ENCODE results near the gene DNAH8. TPM values are rescaled to one million over a fixed set of nuclear protein-coding genes. Genes with fewer than 3 reads are reported as not detected.

The DNAH8 gene
- total RNA-seq, 1 experiment from 2014 or later, result not detected

DNA sequence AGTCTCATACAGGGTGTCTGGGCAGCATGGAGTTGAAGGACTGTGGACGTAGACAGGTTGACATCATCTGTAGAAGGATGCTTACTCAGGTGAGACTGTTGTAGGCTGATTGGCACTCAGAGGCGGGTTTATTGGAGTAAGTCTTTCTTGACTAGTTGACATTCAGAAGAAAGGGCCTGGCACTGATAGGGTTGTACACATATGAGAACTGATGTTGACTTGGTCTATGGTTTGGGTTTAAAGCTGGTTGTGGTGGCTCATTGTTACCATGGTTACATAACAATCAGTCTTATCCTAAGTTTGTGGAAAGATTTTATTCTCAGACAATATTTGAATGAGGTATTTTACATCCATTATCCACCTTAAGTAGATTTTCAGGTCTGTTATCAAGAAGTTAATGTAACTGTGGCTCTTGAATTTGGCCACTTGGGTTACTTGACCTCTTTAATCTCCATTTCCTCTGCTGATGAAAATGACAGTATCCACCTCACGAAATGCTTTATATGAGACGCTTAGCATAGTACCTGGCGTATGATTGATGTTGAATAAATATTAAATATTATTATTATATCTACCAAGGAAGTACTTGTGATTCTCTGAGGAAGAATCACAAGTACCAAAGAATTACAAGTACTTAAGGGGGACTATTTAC lies 109.3 kb downstream of the DNAH8 start:
- no TSS peak for BruUV-seq (replicated peaks)
- POLR2A ChIA-PET, result no interaction called here

DNA sequence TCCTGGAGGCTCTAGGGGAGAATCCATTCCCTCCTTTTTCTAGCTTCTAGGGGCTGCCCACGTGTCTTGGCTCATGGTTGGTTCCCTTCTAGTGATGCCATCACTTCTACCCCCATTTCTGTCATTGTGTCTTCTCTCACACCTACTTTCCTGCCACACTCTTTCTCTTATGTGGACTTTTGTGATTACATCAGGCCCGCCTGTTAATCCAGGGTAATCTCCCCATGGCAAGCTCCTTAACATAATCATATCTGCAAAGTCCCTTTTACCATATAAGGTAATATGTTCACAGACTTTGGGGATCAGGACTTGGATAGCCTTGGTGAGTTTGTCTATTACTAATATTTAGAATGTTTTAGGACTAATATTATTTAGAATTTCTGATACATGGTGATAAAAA lies 111.9 kb downstream of the DNAH8 start:
- ChIA-PET POLR2A (no interaction called here), CTCF (no interaction called here), RAD21 (ENCODE audit: low non-redundant PET in 1 of 2, low total read pairs in 2 of 2, uncharacterized antibody in 2 of 2, unreplicated experiment in 2 of 2) (no interaction called here)
- H3K9me2 ChIP-seq (ENCODE audit: insufficient read depth), result no peaks in the 10 kb centered on the region
- H3K27me3 ChIP-seq (ENCODE audit: insufficient read depth, low read length), result peaks cover 41% of the 10 kb centered on the region
- H4K20me1 ChIP-seq (ENCODE audit: insufficient read depth), result no peaks in the 10 kb centered on the region
- intact Hi-C loops (cut with micrococcal nuclease), result no loop called here
- no TSS peak for BruUV-seq (replicated peaks)
- no peak overlapping the region for H3K4me2 ChIP-seq (ENCODE audit: low read length)
- H3K9ac ChIP-seq (ENCODE audit: low read length), result no peak overlapping the region
- H3K27ac ChIP-seq (ENCODE audit: low read depth, low read length), result no peak overlapping the region
- no peak overlapping the region for H2AFZ ChIP-seq (ENCODE audit: low read depth, low read length, poor library complexity, severe bottlenecking)
- no peaks in the 10 kb centered on the region for H3K4me1 ChIP-seq (ENCODE audit: control insufficient read depth in 1 of 2, insufficient read depth in 2 of 2, low read length in 2 of 2)
- H3K79me2 ChIP-seq (ENCODE audit: insufficient read depth, low read length), result no peaks in the 10 kb centered on the region
- ATAC-seq (no peak), DNase-seq (ENCODE audit: low read depth, low spot score) (no peak)
- no peaks in the 10 kb centered on the region for H3K36me3 ChIP-seq (ENCODE audit: control insufficient read depth in 1 of 2, insufficient read depth in 2 of 2, low read length in 2 of 2)
- no peaks in the 10 kb centered on the region for H3K9me3 ChIP-seq (ENCODE audit: control insufficient read depth in 1 of 2, insufficient read depth in 1 of 2, low read depth in 1 of 2, low read length in 2 of 2)
- no peak overlapping the region for H3K4me3 ChIP-seq (replicated peaks in 1 of 2; ENCODE audit: low read depth in 1 of 2, low read length in 2 of 2)
- TF ChIP-seq CEBPB (IDR thresholded peaks at IDR 0.05; ENCODE audit: low read depth) (no peak), POLR2AphosphoS5 (IDR thresholded peaks at IDR 0.05; ENCODE audit: low read depth, low read length) (no peak), EZH2 (IDR thresholded peaks at IDR 0.05) (no peak), JUND (IDR thresholded peaks at IDR 0.05) (no peak)

More for the DNA sequence above, 109.3 kb downstream of the DNAH8 start:
- Histone ChIP-seq H3K4me2 (ENCODE audit: low read length) (no peak overlapping the region), H3K9me3 (ENCODE audit: control insufficient read depth in 1 of 2, insufficient read depth in 1 of 2, low read depth in 1 of 2, low read length in 2 of 2) (no peaks in the 10 kb centered on the region), H3K79me2 (ENCODE audit: insufficient read depth, low read length) (no peaks in the 10 kb centered on the region), H3K4me3 (replicated peaks in 1 of 2; ENCODE audit: low read depth in 1 of 2, low read length in 2 of 2) (no peak overlapping the region), H3K4me1 (ENCODE audit: control insufficient read depth in 1 of 2, insufficient read depth in 2 of 2, low read length in 2 of 2) (no peaks in the 10 kb centered on the region), H3K9me2 (ENCODE audit: insufficient read depth) (no peaks in the 10 kb centered on the region), H4K20me1 (ENCODE audit: insufficient read depth) (no peaks in the 10 kb centered on the region), H2AFZ (ENCODE audit: low read depth, low read length, poor library complexity, severe bottlenecking) (no peak overlapping the region), H3K36me3 (ENCODE audit: control insufficient read depth in 1 of 2, insufficient read depth in 2 of 2, low read length in 2 of 2) (no peaks in the 10 kb centered on the region), H3K27me3 (ENCODE audit: insufficient read depth, low read length) (peaks cover 56% of the 10 kb centered on the region), H3K27ac (ENCODE audit: low read depth, low read length) (no peak overlapping the region), H3K9ac (ENCODE audit: low read length) (no peak overlapping the region)
- intact Hi-C loops (cut with micrococcal nuclease), result no loop called here
- DNase-seq (ENCODE audit: low read depth, low spot score) (no peak), ATAC-seq (no peak)
- RAD21 ChIA-PET (ENCODE audit: low non-redundant PET in 1 of 2, low total read pairs in 2 of 2, uncharacterized antibody in 2 of 2, unreplicated experiment in 2 of 2), result no interaction called here
- TF ChIP-seq CBX3 (IDR thresholded peaks at IDR 0.05; ENCODE audit: low read depth) (no peak), EGR1 (IDR thresholded peaks at IDR 0.05; ENCODE audit: low read depth) (no peak), FOSL1 (IDR thresholded peaks at IDR 0.05; ENCODE audit: low read depth) (no peak), POLR2A (IDR thresholded peaks at IDR 0.05; ENCODE audit: borderline replicate concordance, extremely low read depth, insufficient read depth, insufficient read length) (no peak), TCF7L2 (IDR thresholded peaks at IDR 0.05; ENCODE audit: borderline replicate concordance, extremely low read depth, insufficient read depth, insufficient read length) (no peak), ELF1 (IDR thresholded peaks at IDR 0.05; ENCODE audit: borderline replicate concordance, low read depth) (no peak)
- TF ChIP-seq, protein P1, sequence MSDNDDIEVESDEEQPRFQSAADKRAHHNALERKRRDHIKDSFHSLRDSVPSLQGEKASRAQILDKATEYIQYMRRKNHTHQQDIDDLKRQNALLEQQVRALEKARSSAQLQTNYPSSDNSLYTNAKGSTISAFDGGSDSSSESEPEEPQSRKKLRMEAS (IDR thresholded peaks at IDR 0.05), result no peak
- CTCF ChIA-PET, result no interaction called here
